HEK293T (cell line): ENCODE measurements around the gene B4GALT7.

Source experiments
- CTBP1 ChIP-seq: fragments of 450-650 bp; IDR thresholded peaks from 2 replicates; pipeline ENCODE4 v1.6.1; 2016; ENCODE audit warnings: borderline replicate concordance
- ELF4 ChIP-seq: fragments of 450-650 bp; IDR thresholded peaks from 2 replicates; pipeline ENCODE4 v1.6.1; 2017; ENCODE audit warnings: antibody characterized with exemption
- FOXA1 ChIP-seq: fragments of 450-650 bp; IDR thresholded peaks from 2 replicates; pipeline ENCODE4 v1.6.1; 2016; ENCODE audit warnings: mild to moderate bottlenecking
- FOXK2 ChIP-seq: fragments of 450-650 bp; IDR thresholded peaks from 2 replicates; pipeline ENCODE4 v1.6.1; 2016; ENCODE audit warnings: mild to moderate bottlenecking
- FOXM1 ChIP-seq: fragments of 450-650 bp; IDR thresholded peaks from 2 replicates; pipeline ENCODE4 v1.6.1; 2017; ENCODE audit warnings: mild to moderate bottlenecking, borderline replicate concordance
- LEF1 ChIP-seq: fragments of 450-650 bp; IDR thresholded peaks from 2 replicates; pipeline ENCODE4 v1.6.1; 2017; ENCODE audit warnings: mild to moderate bottlenecking, borderline replicate concordance
- NFRKB ChIP-seq: fragments of 450-650 bp; IDR thresholded peaks from 2 replicates; pipeline ENCODE4 v1.6.1; 2016; ENCODE audit warnings: mild to moderate bottlenecking, moderate library complexity
- SP1 ChIP-seq: fragments of 450-650 bp; IDR thresholded peaks from 2 replicates; pipeline ENCODE4 v1.6.1; 2017
- SUZ12 ChIP-seq: fragments of 450-650 bp; IDR thresholded peaks from 2 replicates; pipeline ENCODE4 v1.6.1; 2016; ENCODE audit warnings: mild to moderate bottlenecking
- ZNF384 ChIP-seq: fragments of 450-650 bp; IDR thresholded peaks from 2 replicates; pipeline ENCODE4 v1.6.1; 2016
- TF ChIP-seq, protein P1 (sequence below): fragments of 450-650 bp; IDR thresholded peaks from 2 replicates; pipeline ENCODE4 v1.6.1; 2016

DNA sequence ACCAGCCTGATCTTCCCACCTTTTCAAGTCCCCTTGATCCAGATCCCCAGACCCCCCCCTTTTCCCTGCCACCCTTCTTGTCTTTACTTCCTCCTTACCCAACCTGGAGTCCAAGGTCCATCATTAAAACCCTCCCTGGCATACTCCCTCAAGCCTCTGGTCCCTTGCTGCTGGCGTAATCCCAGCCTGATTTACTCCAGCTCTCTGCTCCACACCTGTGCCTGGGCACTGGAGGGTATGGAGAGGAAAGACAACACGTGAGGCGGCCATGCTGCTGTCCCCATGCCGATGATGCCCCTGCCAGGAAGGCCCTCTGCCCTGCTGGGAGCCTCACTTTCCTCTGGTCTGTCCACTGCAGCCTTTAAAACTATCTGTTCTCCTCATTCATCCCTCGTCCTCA is 5.1 kb downstream of the B4GALT7 start:
- TF ChIP-seq NFRKB (no peak), SUZ12 (no peak), CTBP1 (no peak), SP1 (no peak), FOXK2 (no peak), FOXM1 (no peak), FOXA1 (no peak), ZNF384 (no peak), ELF4 (no peak), LEF1 (no peak)
- TF ChIP-seq, protein P1, sequence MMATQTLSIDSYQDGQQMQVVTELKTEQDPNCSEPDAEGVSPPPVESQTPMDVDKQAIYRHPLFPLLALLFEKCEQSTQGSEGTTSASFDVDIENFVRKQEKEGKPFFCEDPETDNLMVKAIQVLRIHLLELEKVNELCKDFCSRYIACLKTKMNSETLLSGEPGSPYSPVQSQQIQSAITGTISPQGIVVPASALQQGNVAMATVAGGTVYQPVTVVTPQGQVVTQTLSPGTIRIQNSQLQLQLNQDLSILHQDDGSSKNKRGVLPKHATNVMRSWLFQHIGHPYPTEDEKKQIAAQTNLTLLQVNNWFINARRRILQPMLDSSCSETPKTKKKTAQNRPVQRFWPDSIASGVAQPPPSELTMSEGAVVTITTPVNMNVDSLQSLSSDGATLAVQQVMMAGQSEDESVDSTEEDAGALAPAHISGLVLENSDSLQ = no peak
